ENCODE results near the gene CIT. TPM values are rescaled to one million over a fixed set of nuclear protein-coding genes. Genes with fewer than 3 reads are reported as not detected.

CIT gene
- total RNA-seq, 3 donors from 2014 or later (not counting 1 experiment from before 2014, with no cell fraction given): 2.8 to 4.2 (median 3.6) TPM

- no peak overlapping the region for H3K4me3 Mint-ChIP-seq
- no peak for ATAC-seq
- WGBS (ENCODE audit: insufficient coverage): 48% methylated on average over 3 of the region's 3 CpGs
- Histone ChIP-seq H3K9me3 (ENCODE audit: control insufficient read depth, insufficient read depth, low read length) (no peaks in the 10 kb centered on the region), H3K4me3 (ENCODE audit: low read length) (no peak overlapping the region), H3K36me3 (ENCODE audit: control insufficient read depth, insufficient read depth, low read length) (peaks cover 45% of the 10 kb centered on the region), H3K27me3 (ENCODE audit: control insufficient read depth, insufficient read depth, low read length) (no peaks in the 10 kb centered on the region), H3K4me1 (ENCODE audit: control insufficient read depth, insufficient read depth, low read length) (peaks cover 6% of the 10 kb centered on the region), H3K27ac (ENCODE audit: low read length) (peak overlapping the region; percentile 61)
- no peaks in the 10 kb centered on the region for H3K36me3 Mint-ChIP-seq
- no peaks in the 10 kb centered on the region for H3K4me1 Mint-ChIP-seq
- DNase-seq: no peak
- no peaks in the 10 kb centered on the region for H3K9me3 Mint-ChIP-seq
- H3K27me3 Mint-ChIP-seq (ENCODE audit: low read depth in 2 of 2): no peaks in the 10 kb centered on the region
- TF ChIP-seq CTCF (IDR thresholded peaks at IDR 0.05): no peak
- intact Hi-C loops (cut with micrococcal nuclease): no loop called here
- peak overlapping the region; percentile 64 to 67 for H3K27ac Mint-ChIP-seq
Observed at GRCh38 chr12:119682639-119683252, 194.4 kb downstream of the CIT start.

- H3K4me1 ChIP-seq (ENCODE audit: control insufficient read depth, insufficient read depth, low read length): peaks cover 6% of the 10 kb centered on the region
- intact Hi-C loops (cut with micrococcal nuclease): no loop called here
- no peaks in the 10 kb centered on the region for H3K9me3 Mint-ChIP-seq
- no peaks in the 10 kb centered on the region for H3K9me3 ChIP-seq (ENCODE audit: control insufficient read depth, insufficient read depth, low read length)
- H3K27ac Mint-ChIP-seq: peak overlapping the region; percentile 64 to 67
- TF ChIP-seq CTCF (IDR thresholded peaks at IDR 0.05): no peak
- no peaks in the 10 kb centered on the region for H3K4me1 Mint-ChIP-seq
- H3K36me3 ChIP-seq (ENCODE audit: control insufficient read depth, insufficient read depth, low read length): peaks cover 52% of the 10 kb centered on the region
- H3K27me3 Mint-ChIP-seq (ENCODE audit: low read depth in 2 of 2): no peaks in the 10 kb centered on the region
- H3K4me3 ChIP-seq (ENCODE audit: low read length): no peak overlapping the region
- H3K27ac ChIP-seq (ENCODE audit: low read length): peak overlapping the region; percentile 61
- no peak for DNase-seq
- H3K4me3 Mint-ChIP-seq: no peak overlapping the region
- peaks cover 2% of the 10 kb centered on the region for H3K36me3 Mint-ChIP-seq
- no peaks in the 10 kb centered on the region for H3K27me3 ChIP-seq (ENCODE audit: control insufficient read depth, insufficient read depth, low read length)
- WGBS (ENCODE audit: insufficient coverage): 87% methylated on average over 8 of the region's 9 CpGs
- ATAC-seq: no peak
Observed at GRCh38 chr12:119681728-119682638, 195.1 kb downstream of the CIT start.

GRCh38 chr12:119681111-119681510 lies 196.0 kb downstream of the CIT start:
- TF ChIP-seq CTCF (IDR thresholded peaks at IDR 0.05): no peak
- H3K4me1 ChIP-seq (ENCODE audit: control insufficient read depth, insufficient read depth, low read length): peaks cover 6% of the 10 kb centered on the region
- DNase-seq (no peak), ATAC-seq (no peak)
- no peak overlapping the region for H3K4me3 ChIP-seq (ENCODE audit: low read length)
- no peaks in the 10 kb centered on the region for H3K27me3 ChIP-seq (ENCODE audit: control insufficient read depth, insufficient read depth, low read length)
- no peak overlapping the region for H3K27ac Mint-ChIP-seq
- peaks cover 61% of the 10 kb centered on the region for H3K36me3 ChIP-seq (ENCODE audit: control insufficient read depth, insufficient read depth, low read length)
- H3K27ac ChIP-seq (ENCODE audit: low read length): no peak overlapping the region
- H3K9me3 ChIP-seq (ENCODE audit: control insufficient read depth, insufficient read depth, low read length): no peaks in the 10 kb centered on the region
- 98% methylated on average over 8 of the region's 8 CpGs for WGBS (ENCODE audit: insufficient coverage)
- H3K27me3 Mint-ChIP-seq (ENCODE audit: low read depth in 2 of 2): no peaks in the 10 kb centered on the region
- H3K4me1 Mint-ChIP-seq: no peaks in the 10 kb centered on the region
- no peaks in the 10 kb centered on the region for H3K9me3 Mint-ChIP-seq
- no peak overlapping the region for H3K4me3 Mint-ChIP-seq
- intact Hi-C loops (cut with micrococcal nuclease): no loop called here
- H3K36me3 Mint-ChIP-seq: peaks cover 8% of the 10 kb centered on the region

All from natural killer cell (primary cell).